DOHH2 (cell line): Measurements from ENCODE around the gene OPN3.

Source experiments
- H3F3A ChIP-seq: fragments of 200-600 bp; sonication (generic), shearing (Covaris generic); 2 replicates; pipeline ENCODE4 v1.6.0; 2016; ENCODE audit warnings: antibody characterized with exemption, mild to moderate bottlenecking; ENCODE audit not compliant: control insufficient read depth, insufficient read depth
- H3K27ac ChIP-seq: fragments of 200-600 bp; sonication (generic); 2 replicates; pipeline ENCODE4 v1.5.1; 2014; ENCODE audit warnings: low read depth, mild to moderate bottlenecking, low read length, moderate library complexity
- H3K27me3 ChIP-seq: fragments of 200-600 bp; sonication (generic); 2 replicates; pipeline ENCODE4 v1.6.1; 2014; ENCODE audit warnings: mild to moderate bottlenecking, low read length, mixed read lengths; ENCODE audit not compliant: control insufficient read depth
- H3K36me3 ChIP-seq: fragments of 200-600 bp; sonication (generic); 2 replicates; pipeline ENCODE4 v1.6.1; 2014; ENCODE audit warnings: mild to moderate bottlenecking, low read length, moderate library complexity, mixed read lengths; ENCODE audit not compliant: control insufficient read depth
- H3K4me1 ChIP-seq: fragments of 200-600 bp; sonication (generic); 2 replicates; pipeline ENCODE4 v1.6.1; 2014; ENCODE audit warnings: mild to moderate bottlenecking, low read length, mixed read lengths; ENCODE audit not compliant: control insufficient read depth
- H3K4me2 ChIP-seq: fragments of 200-600 bp; sonication (generic); 2 replicates; pipeline ENCODE4 v1.6.0; 2014; ENCODE audit warnings: mild to moderate bottlenecking, low read length, moderate library complexity
- H3K4me3 ChIP-seq: fragments of 200-600 bp; sonication (generic); 2 replicates; pipeline ENCODE4 v1.5.1; 2014; ENCODE audit warnings: mild to moderate bottlenecking, low read length, mixed read lengths
- H3K79me2 ChIP-seq: fragments of 200-600 bp; sonication (generic); 2 replicates; pipeline ENCODE4 v1.6.1; 2014; ENCODE audit warnings: mild to moderate bottlenecking, low read length, mixed read lengths; ENCODE audit not compliant: control insufficient read depth
- H3K9me2 ChIP-seq: fragments of 200-600 bp; sonication (generic); replicated peaks from 2 replicates; pipeline ENCODE4 v1.6.1; 2014; ENCODE audit warnings: mild to moderate bottlenecking, low read length, mixed read lengths; ENCODE audit not compliant: control insufficient read depth
- H3K9me3 ChIP-seq: fragments of 200-600 bp; sonication (generic); 2 replicates; pipeline ENCODE4 v1.6.1; 2014; ENCODE audit warnings: antibody characterized with exemption, low read length, mixed read lengths; ENCODE audit not compliant: control insufficient read depth, insufficient read depth
- H4K20me1 ChIP-seq: fragments of 200-600 bp; sonication (generic); 2 replicates; pipeline ENCODE4 v1.6.0; 2014; ENCODE audit warnings: low read depth, mild to moderate bottlenecking, antibody characterized with exemption, low read length, moderate library complexity; ENCODE audit not compliant: control insufficient read depth, insufficient read depth
- CTCF ChIP-seq: fragments of 200-600 bp; sonication (generic); IDR thresholded peaks from one replicate; pipeline ENCODE4 v1.5.1; 2014; ENCODE audit warnings: antibody characterized with exemption, mild to moderate bottlenecking, low read depth, low read length; ENCODE audit not compliant: poor library complexity, severe bottlenecking
- EZH2phosphoT487 ChIP-seq: fragments of 200-600 bp; sonication (generic); IDR thresholded peaks from 2 replicates; pipeline ENCODE4 v1.6.1; 2017; ENCODE audit warnings: borderline replicate concordance, mild to moderate bottlenecking, antibody characterized with exemption, low read length, moderate library complexity, mixed read lengths

OPN3 gene

GRCh38 chr1:241630899-241631298 lies 9.3 kb downstream of the OPN3 start:
- Histone ChIP-seq H3K36me3 (peaks cover 14% of the 10 kb centered on the region), H3K4me2 (no peak overlapping the region)
- TF ChIP-seq CTCF (no peak), EZH2phosphoT487 (no peak)

GRCh38 chr1:241630476-241630875 lies 9.7 kb downstream of the OPN3 start:
- TF ChIP-seq CTCF (no peak), EZH2phosphoT487 (no peak)

More at GRCh38 chr1:241630899-241631298, 9.3 kb downstream of the OPN3 start:
- Histone ChIP-seq H3K27me3 (no peaks in the 10 kb centered on the region), H3F3A (peaks cover 9% of the 10 kb centered on the region; the same call in 1 of the 2 replicates), H3K4me3 (no peak overlapping the region), H3K4me1 (peaks cover 31% of the 10 kb centered on the region), H3K27ac (no peak overlapping the region), H3K9me2 (no peaks in the 10 kb centered on the region), H3K79me2 (no peaks in the 10 kb centered on the region), H4K20me1 (no peaks in the 10 kb centered on the region), H3K9me3 (no peaks in the 10 kb centered on the region)

GRCh38 chr1:241630005-241630404 lies 10.2 kb downstream of the OPN3 start:
- Histone ChIP-seq H3K27ac (no peak overlapping the region), H3K4me3 (no peak overlapping the region), H3K9me2 (no peaks in the 10 kb centered on the region), H3K9me3 (no peaks in the 10 kb centered on the region), H3K4me1 (peaks cover 24% of the 10 kb centered on the region), H3K27me3 (no peaks in the 10 kb centered on the region), H3K36me3 (peaks cover 8% of the 10 kb centered on the region), H4K20me1 (no peaks in the 10 kb centered on the region), H3K4me2 (no peak overlapping the region), H3K79me2 (no peaks in the 10 kb centered on the region), H3F3A (peaks cover 9% of the 10 kb centered on the region; the same call in 1 of the 2 replicates)
- TF ChIP-seq CTCF = no peak
- no peak for TF ChIP-seq EZH2phosphoT487

More at GRCh38 chr1:241630476-241630875, 9.7 kb downstream of the OPN3 start:
- Histone ChIP-seq H3K79me2 (no peaks in the 10 kb centered on the region), H3F3A (peaks cover 9% of the 10 kb centered on the region; the same call in 1 of the 2 replicates), H3K4me3 (no peak overlapping the region), H3K36me3 (peaks cover 12% of the 10 kb centered on the region), H3K9me2 (no peaks in the 10 kb centered on the region), H3K4me1 (peaks cover 27% of the 10 kb centered on the region), H3K4me2 (no peak overlapping the region), H3K27ac (no peak overlapping the region), H3K27me3 (no peaks in the 10 kb centered on the region), H4K20me1 (no peaks in the 10 kb centered on the region), H3K9me3 (no peaks in the 10 kb centered on the region)
